Globus pallidus (tissue), 1 donor: Measurements from ENCODE around the gene CANT1.
"Not testable (repeated sequence)": the region's sequence is repeated elsewhere in the genome, so short reads cannot be mapped to it uniquely, and the experiment has no call there.

ENCODE experiments used
- DNase-seq: peaks from one replicate; pipeline ENCODE4 v3.0.0-alpha.2; 2015; ENCODE audit warnings: low spot score

Gene CANT1

GRCh38 chr17:78959803-78960202 lies 49.8 kb downstream of the CANT1 start:
- DNase-seq, result no peak

DNA sequence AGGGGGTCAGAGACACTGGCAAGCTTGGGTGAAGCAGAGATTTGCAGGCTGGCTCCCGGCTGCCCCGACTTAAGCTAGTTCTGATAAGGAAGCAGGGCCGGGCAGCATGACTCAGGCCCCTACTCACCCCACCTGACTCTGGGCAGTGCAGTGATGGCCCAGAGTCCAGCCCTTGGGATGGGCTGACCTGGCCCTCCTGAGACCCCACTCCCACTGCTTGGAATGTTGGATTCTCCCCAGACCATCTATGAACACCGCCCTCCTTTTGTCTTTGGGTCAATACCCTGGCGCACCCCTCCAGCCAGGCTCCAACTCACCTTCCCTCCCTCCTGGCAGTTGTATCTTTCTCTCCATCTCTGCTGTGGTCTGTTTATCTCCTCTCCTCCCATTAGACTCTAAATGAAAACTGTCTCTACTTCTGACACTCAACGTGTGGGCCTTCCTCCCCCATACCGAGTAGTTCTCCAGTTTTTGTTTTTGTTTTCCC lies 50.9 kb downstream of the CANT1 start:
- no peak for DNase-seq

DNA sequence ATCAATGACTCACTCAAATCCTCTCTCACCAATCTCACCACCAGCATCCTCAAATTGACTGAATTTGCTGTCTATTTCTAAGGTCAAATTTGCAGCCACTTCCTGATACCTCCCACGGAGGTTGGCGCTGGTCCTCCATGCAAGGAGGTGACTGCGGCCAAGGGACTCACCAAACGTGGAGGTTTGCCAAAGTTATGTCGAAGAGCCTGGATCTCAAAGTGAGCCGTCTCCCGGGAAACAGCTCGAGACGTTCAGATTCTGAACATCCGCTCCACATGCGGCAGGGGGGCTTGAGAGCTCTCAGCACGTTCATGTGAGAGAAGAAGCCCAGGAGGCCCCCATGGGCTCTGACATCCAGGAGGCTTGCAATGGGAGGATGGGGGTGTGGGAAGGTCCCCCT lies 52.4 kb downstream of the CANT1 start:
- DNase-seq, result no peak

- DNase-seq, result no peak
Observed at GRCh38 chr17:78956254-78956653, 53.3 kb downstream of the CANT1 start.

- DNase-seq, result no peak
Observed at GRCh38 chr17:78954684-78955083, 54.9 kb downstream of the CANT1 start.

- DNase-seq, result no peak
Observed at GRCh38 chr17:78953356-78954350, 55.9 kb downstream of the CANT1 start.

DNA sequence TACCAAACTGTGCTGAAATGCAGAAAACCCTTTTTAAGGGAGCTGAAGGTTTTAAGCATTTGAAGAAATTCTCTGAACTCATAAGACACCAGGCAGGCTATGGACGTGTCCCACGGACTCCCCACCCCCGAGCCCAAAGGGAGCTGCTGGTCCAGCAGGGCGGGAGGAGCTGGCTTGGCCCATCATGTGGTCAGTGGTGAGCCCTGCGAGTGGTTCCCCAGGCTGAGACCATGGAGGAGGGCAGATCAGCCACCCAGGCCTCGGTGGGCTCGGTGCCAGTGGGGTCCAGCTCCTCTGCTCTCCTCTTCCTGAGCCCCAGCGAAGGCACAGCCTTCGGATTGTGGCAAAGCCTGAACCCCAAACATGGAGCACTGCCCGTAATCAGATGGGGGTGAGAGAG lies 56.9 kb downstream of the CANT1 start:
- no peak for DNase-seq

DNA sequence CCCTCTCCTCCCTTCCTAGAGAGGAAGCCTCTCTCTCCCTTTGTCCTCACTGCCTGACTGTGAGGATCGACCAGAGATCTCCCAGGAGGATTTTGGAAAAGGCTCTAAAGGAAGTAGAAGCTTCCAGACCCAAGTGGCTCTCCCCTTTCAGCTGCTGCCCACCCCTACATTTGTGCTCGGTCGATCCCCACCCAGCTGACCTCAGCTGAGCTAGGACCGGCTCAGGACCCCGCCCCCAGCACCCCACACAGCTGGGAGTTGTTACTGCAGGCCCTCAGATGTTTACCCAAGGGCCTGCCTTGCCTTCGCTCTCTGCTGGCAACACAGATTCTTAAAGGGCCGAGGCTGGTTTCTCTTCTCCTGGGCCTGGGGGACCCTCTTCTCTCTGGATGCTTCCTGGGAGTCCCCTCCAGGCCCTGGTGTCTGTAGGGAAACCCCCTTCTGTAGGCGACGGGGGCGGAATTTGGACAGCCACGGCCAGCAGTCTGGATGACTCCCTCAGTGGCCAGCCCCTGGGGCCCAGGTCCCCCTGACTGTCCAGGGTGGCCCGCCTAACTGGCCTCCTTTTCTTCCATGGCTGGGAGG lies 57.5 kb downstream of the CANT1 start:
- no peak for DNase-seq

DNA sequence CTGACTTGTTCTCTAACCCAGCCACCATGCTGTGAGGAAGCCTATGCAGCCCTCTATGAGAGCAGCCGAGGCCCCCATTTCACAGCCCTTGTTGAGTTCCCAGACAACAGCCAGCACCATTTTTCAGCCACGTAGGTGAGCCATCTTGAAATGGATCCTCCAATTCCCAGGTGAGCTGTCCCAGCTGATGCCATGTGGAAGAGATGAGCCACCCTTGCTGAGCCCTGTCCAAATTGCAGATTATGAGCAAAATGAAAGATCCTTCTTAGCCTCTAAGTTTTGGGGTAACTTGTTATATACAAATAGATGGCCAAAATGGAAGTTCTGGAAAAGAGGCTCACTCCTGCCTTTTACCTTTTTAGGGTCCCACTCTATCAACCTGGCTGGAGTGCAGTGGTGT lies 58.7 kb downstream of the CANT1 start:
- DNase-seq, result no peak

DNA sequence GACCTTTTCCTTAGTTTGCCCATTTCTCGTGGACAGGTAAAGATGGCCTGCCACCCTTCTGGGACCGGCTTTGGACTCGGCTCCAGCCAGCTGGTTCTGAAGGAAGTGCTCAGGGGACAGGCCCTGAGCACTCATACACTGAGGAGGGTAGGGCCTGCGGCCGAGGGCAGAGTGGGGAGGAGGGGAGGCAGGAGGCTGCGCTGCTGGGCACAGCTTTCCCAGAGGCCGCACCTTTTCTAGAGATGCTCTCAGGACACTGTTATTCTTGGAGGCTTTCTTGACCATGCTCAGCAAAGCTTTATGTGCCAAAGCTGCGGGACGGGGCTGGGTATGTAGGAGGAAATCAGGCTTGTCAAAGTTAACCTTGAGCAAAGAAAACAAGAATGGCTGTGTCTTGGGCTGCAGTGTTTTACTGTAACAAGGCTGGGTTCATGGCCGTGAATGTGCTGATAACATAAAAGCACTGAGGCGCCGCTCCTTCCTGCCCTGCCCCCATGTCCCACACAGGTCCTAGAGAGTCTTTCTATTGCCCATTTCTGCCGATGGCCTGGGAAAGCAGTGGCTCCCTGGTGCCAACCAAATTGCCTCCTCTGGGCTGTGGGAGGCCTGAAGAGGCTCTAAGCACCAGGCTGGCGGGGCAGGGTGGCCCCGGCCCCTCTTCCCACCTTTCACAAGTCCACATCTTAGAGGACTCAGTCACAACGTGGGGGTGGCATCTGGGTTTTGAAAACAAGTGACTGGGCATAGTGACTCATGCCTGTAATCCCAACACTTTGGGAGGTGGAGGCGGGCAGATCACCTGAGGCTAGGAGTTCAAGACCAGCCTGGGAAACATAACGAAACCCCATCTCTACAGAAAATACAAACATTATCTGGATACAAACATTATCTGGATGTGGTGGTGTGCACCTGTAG lies 62.1 kb downstream of the CANT1 start:
- no peak for DNase-seq

DNA sequence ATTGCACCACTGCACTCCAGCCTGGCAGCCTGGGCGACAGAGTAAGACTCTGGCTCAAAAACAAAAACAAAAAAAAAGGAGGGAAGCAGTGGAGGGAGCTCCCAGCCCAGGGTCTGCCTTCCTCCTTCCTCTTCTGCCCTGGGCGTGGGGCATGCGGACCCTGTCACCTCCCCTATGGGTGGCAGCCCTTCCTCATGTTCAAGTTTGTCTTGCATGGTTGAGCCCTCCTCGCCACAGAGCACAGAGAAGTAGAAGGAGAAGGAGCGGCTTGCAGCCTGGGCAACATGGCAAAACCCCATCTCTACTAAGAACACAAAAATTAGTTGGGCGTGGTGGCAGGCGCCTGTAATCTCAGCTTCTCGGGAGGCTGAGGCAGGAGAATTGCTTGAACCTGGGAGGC lies 62.9 kb downstream of the CANT1 start:
- no peak for DNase-seq

DNA sequence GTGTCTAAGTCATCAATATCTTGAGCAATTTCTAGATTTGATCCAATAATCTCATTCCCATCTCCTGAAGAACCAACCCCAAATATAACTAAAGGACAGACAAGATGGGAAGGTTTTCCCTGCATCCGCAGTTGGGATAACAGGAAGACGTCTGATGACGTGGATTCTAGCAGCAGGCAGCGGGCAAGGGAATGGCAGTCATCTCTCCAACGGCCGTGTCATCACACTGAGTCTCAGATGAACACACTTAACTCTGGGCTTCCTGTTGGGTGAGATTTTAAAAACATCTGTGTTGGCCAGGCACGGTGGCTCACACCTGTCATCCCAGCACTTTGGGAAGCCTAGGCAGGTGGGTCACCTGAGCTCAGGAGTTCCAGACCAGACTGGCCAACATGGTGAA lies 63.4 kb downstream of the CANT1 start:
- no peak for DNase-seq

DNA sequence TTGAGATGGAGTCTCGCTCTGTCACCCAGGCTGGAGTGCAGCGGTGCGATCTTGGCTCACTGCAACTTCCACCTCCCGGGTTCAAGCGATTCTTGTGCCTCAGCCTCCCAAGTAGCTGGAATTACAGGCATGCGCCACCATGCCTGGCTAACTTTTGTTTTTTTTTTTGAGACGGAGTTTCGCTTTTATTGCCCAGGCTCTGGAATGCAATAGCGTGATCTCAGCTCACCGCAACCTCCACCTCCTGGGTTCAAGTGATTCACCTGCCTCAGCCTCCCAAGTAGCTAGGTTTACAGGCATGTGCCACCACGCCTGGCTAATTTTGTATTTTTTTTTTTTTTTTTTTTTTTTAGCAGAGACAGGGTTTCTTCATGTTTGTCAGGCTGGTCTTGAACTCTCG lies 64.1 kb downstream of the CANT1 start:
- not testable (repeated sequence) for DNase-seq

- DNase-seq, result no peak
Observed at GRCh38 chr17:78944956-78945355, 64.6 kb downstream of the CANT1 start.

DNA sequence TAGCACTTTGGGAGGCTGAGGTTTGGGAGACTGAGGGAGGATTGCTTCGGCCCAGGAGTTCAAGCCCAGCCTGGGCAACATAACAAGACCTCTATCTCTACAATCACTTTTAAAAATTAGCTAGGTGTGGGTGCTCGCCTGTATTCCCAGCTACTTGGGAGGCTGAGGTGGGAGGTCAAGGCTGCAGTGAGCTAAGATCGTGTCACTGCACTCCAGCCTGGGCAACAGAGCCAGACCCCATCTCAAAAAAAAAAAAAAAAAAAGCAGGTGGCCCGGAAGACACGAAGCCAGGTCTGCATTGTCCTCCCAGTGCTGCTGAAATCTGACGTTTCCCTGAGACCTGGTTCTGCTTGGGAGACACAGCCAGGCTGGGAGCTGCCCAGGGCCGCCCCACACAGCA lies 65.5 kb downstream of the CANT1 start:
- no peak for DNase-seq
